Neural progenitor cell (in vitro differentiated cells): ENCODE measurements around the gene ARHGAP26. TPM values are rescaled to one million over a fixed set of nuclear protein-coding genes. Genes with fewer than 3 reads are reported as not detected.
A peak's percentile ranks its signal among the peaks of the same experiment; 100 is the strongest.

Experiments
- DNase-seq: peaks from one replicate; pipeline ENCODE4 v3.0.0-alpha.2; 2016; ENCODE audit warnings: low spot score
- H2AFZ ChIP-seq: fragments of 200-600 bp; sonication (generic); replicated peaks from 2 replicates; pipeline ENCODE4 v1.6.1; 2016; ENCODE audit warnings: antibody characterized with exemption
- H3F3A ChIP-seq: fragments of 200-600 bp; sonication (generic); 2 replicates; pipeline ENCODE4 v1.6.1; 2016; ENCODE audit warnings: antibody characterized with exemption, low read depth
- H3K27ac ChIP-seq: fragments of 200-600 bp; sonication (generic); 2 replicates; pipeline ENCODE4 v1.5.1; 2016; ENCODE audit warnings: mild to moderate bottlenecking
- H3K27me3 ChIP-seq: fragments of 200-600 bp; sonication (generic); 2 replicates; pipeline ENCODE4 v1.6.1; 2016; ENCODE audit warnings: mild to moderate bottlenecking, moderate library complexity
- H3K36me3 ChIP-seq: fragments of 200-600 bp; sonication (generic); 2 replicates; pipeline ENCODE4 v1.5.1; 2016
- H3K4me1 ChIP-seq: fragments of 200-600 bp; sonication (generic); 2 replicates; pipeline ENCODE4 v1.6.1; 2016; ENCODE audit warnings: mixed run types
- H3K4me2 ChIP-seq: fragments of 200-600 bp; sonication (generic); 2 replicates; pipeline ENCODE4 v1.6.1; 2016
- H3K4me3 ChIP-seq: fragments of 200-600 bp; sonication (generic); 2 replicates; pipeline ENCODE4 v1.5.1; 2016
- H3K79me2 ChIP-seq: fragments of 200-600 bp; sonication (generic); 2 replicates; pipeline ENCODE4 v1.6.1; 2016; ENCODE audit warnings: low read depth
- H3K9ac ChIP-seq: fragments of 200-600 bp; sonication (generic); 2 replicates; pipeline ENCODE4 v1.6.1; 2016
- H3K9me3 ChIP-seq: fragments of 200-600 bp; sonication (generic); 2 replicates; pipeline ENCODE4 v1.5.1; 2016; ENCODE audit warnings: low read depth
- H4K20me1 ChIP-seq: fragments of 200-600 bp; sonication (generic); 2 replicates; pipeline ENCODE4 v1.6.1; 2016; ENCODE audit warnings: low read depth
- H3K27ac Mint-ChIP-seq: 3 replicates; pipeline ENCODE4 v1.8.0; 2021; ENCODE audit warnings: mixed read lengths
- H3K27me3 Mint-ChIP-seq: 2 replicates; pipeline ENCODE4 v1.8.0; 2022; ENCODE audit warnings: low read depth, mild to moderate bottlenecking, inconsistent platforms, moderate library complexity, mixed read lengths; ENCODE audit not compliant: insufficient read depth
- H3K36me3 Mint-ChIP-seq: 3 replicates; pipeline ENCODE4 v1.8.0; 2021; ENCODE audit warnings: mixed read lengths
- H3K4me1 Mint-ChIP-seq: 3 replicates; pipeline ENCODE4 v1.8.0; 2021; ENCODE audit warnings: mixed read lengths
- H3K4me3 Mint-ChIP-seq: 3 replicates; pipeline ENCODE4 v1.8.0; 2021; ENCODE audit warnings: mild to moderate bottlenecking, moderate library complexity, mixed read lengths
- H3K9me3 Mint-ChIP-seq: 3 replicates; pipeline ENCODE4 v1.8.0; 2020; ENCODE audit warnings: mixed read lengths
- CTCF ChIP-seq: fragments of 200-600 bp; sonication (generic); IDR thresholded peaks from 2 replicates; pipeline ENCODE4 v1.5.1; 2017; ENCODE audit warnings: antibody characterized with exemption, mild to moderate bottlenecking
- EZH2 ChIP-seq: fragments of 200-600 bp; sonication (generic); IDR thresholded peaks from 2 replicates; pipeline ENCODE4 v1.6.1; 2017; ENCODE audit warnings: antibody characterized with exemption, mild to moderate bottlenecking, moderate library complexity
- EZH2phosphoT487 ChIP-seq: fragments of 200-600 bp; sonication (generic); IDR thresholded peaks from 2 replicates; pipeline ENCODE4 v1.6.1; 2017; ENCODE audit warnings: antibody characterized with exemption
- total RNA-seq: library from RNA; depleted of rRNA; stranded (reverse); fragments of >200 nt; gene quantifications from 2 replicates; pipeline ENCODE4 v1.2.3, GENCODE V29; 2015; ENCODE audit warnings: low replicate concordance

ARHGAP26 gene
- total RNA-seq, 1 donor from 2014 or later: 7.0 TPM

GRCh38 chr5:142767178-142767577 is 3.0 kb upstream of the ARHGAP26 start:
- no peaks in the 10 kb centered on the region for H3K36me3 ChIP-seq
- no peak for DNase-seq
- peaks cover 10% of the 10 kb centered on the region for H3K4me1 ChIP-seq
- peaks cover 18% of the 10 kb centered on the region for H3F3A ChIP-seq
- no peaks in the 10 kb centered on the region for H3K79me2 ChIP-seq
- Mint-ChIP-seq H3K9me3 (no peaks in the 10 kb centered on the region), H3K27me3 (peaks cover 6% of the 10 kb centered on the region), H3K4me1 (peaks cover 16% of the 10 kb centered on the region), H3K4me3 (no peak overlapping the region), H3K36me3 (no peaks in the 10 kb centered on the region), H3K27ac (no peak overlapping the region)
- H3K9ac ChIP-seq: no peak overlapping the region
- TF ChIP-seq EZH2phosphoT487 (no peak), CTCF (no peak)
- H3K27me3 ChIP-seq: peaks cover 24% of the 10 kb centered on the region
- no peak overlapping the region for H3K4me3 ChIP-seq
- H2AFZ ChIP-seq: no peak overlapping the region
- H3K9me3 ChIP-seq: no peaks in the 10 kb centered on the region
- no peak overlapping the region for H3K27ac ChIP-seq
- H4K20me1 ChIP-seq: no peaks in the 10 kb centered on the region
- H3K4me2 ChIP-seq: no peak overlapping the region

DNA sequence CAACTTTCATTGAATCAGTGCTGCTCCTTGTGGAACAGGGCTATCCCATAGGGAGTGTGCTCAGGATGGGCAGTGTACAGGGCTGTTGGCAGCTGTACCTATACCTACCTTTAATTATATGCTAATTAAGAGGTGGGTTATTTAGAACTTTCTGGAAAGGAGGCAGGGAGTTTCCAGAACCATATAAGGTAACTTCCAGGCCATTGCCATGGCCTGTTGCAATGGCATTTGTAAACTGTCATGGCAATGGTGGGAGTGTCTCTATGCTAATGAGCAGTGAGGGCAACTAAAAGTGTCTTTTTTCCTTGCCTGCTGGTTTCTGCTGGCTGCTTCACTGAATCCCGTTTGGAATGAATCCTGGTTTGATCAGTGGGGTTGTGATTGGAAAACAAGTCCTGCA is 2.3 kb upstream of the ARHGAP26 start:
- Histone ChIP-seq H3K4me1 (peaks cover 10% of the 10 kb centered on the region), H4K20me1 (peaks cover 5% of the 10 kb centered on the region), H3K9ac (no peak overlapping the region), H3K36me3 (no peaks in the 10 kb centered on the region), H3F3A (peaks cover 18% of the 10 kb centered on the region), H3K9me3 (no peaks in the 10 kb centered on the region), H2AFZ (no peak overlapping the region), H3K79me2 (no peaks in the 10 kb centered on the region), H3K4me2 (no peak overlapping the region), H3K27ac (no peak overlapping the region), H3K27me3 (peaks cover 31% of the 10 kb centered on the region), H3K4me3 (no peak overlapping the region)
- peaks cover 7% of the 10 kb centered on the region for H3K27me3 Mint-ChIP-seq
- H3K4me1 Mint-ChIP-seq: peaks cover 20% of the 10 kb centered on the region
- no peaks in the 10 kb centered on the region for H3K9me3 Mint-ChIP-seq
- no peak for DNase-seq
- no peaks in the 10 kb centered on the region for H3K36me3 Mint-ChIP-seq
- no peak overlapping the region for H3K27ac Mint-ChIP-seq
- no peak for TF ChIP-seq EZH2
- no peak for TF ChIP-seq CTCF
- TF ChIP-seq EZH2phosphoT487: no peak
- no peak overlapping the region for H3K4me3 Mint-ChIP-seq

- no peaks in the 10 kb centered on the region for H3K36me3 Mint-ChIP-seq
These were observed 855 bp upstream of the ARHGAP26 start for GRCh38 chr5:142769251-142769792.

More at GRCh38 chr5:142769251-142769792, 855 bp upstream of the ARHGAP26 start:
- Histone ChIP-seq H3K4me2 (peak overlapping the region; percentile 85), H4K20me1 (peaks cover 5% of the 10 kb centered on the region), H3F3A (peaks cover 18% of the 10 kb centered on the region), H3K9ac (no peak overlapping the region), H3K27ac (no peak overlapping the region), H3K9me3 (no peaks in the 10 kb centered on the region), H3K36me3 (no peaks in the 10 kb centered on the region), H3K4me3 (peak overlapping the region; percentile 73), H3K27me3 (peaks cover 37% of the 10 kb centered on the region), H2AFZ (peak overlapping the region; percentile 95), H3K4me1 (peaks cover 10% of the 10 kb centered on the region), H3K79me2 (no peaks in the 10 kb centered on the region)
- Mint-ChIP-seq H3K4me3 (peak overlapping the region; percentile 98), H3K9me3 (no peaks in the 10 kb centered on the region), H3K4me1 (peaks cover 20% of the 10 kb centered on the region), H3K27me3 (peaks cover 7% of the 10 kb centered on the region), H3K27ac (peak overlapping the region; percentile 47)
- peak; percentile 53 for DNase-seq
- TF ChIP-seq EZH2 (no peak), CTCF (no peak), EZH2phosphoT487 (no peak)
